MM.1S (cell line): ENCODE results near the gene DCAF17.
"Not testable (repeated sequence)": the region's sequence is repeated elsewhere in the genome, so short reads cannot be mapped to it uniquely, and the experiment has no call there.

Source experiments
- DNase-seq: peaks from one replicate; pipeline ENCODE4 v3.0.0-alpha.2; 2015
- H2AFZ ChIP-seq: fragments of 300-600 bp; sonication (generic); 2 replicates; pipeline ENCODE4 v1.6.0; 2016; ENCODE audit warnings: antibody characterized with exemption, low read length
- H3F3A ChIP-seq: fragments of 300-600 bp; sonication (generic); 2 replicates; pipeline ENCODE4 v1.6.1; 2016; ENCODE audit warnings: mild to moderate bottlenecking, antibody characterized with exemption, low read length, moderate library complexity, mixed read lengths; ENCODE audit not compliant: insufficient read depth
- H3K27ac ChIP-seq: fragments of 300-600 bp; sonication (generic); 2 replicates; pipeline ENCODE4 v1.5.1; 2016; ENCODE audit warnings: mild to moderate bottlenecking, low read length
- H3K27me3 ChIP-seq: fragments of 300-600 bp; sonication (generic); replicated peaks from 2 replicates; pipeline ENCODE4 v1.6.0; 2016; ENCODE audit warnings: low read length; ENCODE audit not compliant: insufficient read depth
- H3K36me3 ChIP-seq: fragments of 300-600 bp; sonication (generic); replicated peaks from 2 replicates; pipeline ENCODE4 v1.6.1; 2016; ENCODE audit warnings: mild to moderate bottlenecking, low read length, mixed read lengths; ENCODE audit not compliant: insufficient read depth
- H3K4me1 ChIP-seq: fragments of 300-600 bp; sonication (generic); 2 replicates; pipeline ENCODE4 v1.6.1; 2016; ENCODE audit warnings: low read length, mixed read lengths
- H3K4me2 ChIP-seq: fragments of 300-600 bp; sonication (generic); 2 replicates; pipeline ENCODE4 v1.6.0; 2016; ENCODE audit warnings: low read depth, low read length
- H3K4me3 ChIP-seq: fragments of 300-600 bp; sonication (generic); 2 replicates; pipeline ENCODE4 v1.5.1; 2016; ENCODE audit warnings: low read length, mixed read lengths
- H3K79me2 ChIP-seq: fragments of 300-600 bp; sonication (generic); 2 replicates; pipeline ENCODE4 v1.6.1; 2016; ENCODE audit warnings: mixed run types, low read length, mixed read lengths
- H3K9ac ChIP-seq: fragments of 300-600 bp; sonication (generic); 2 replicates; pipeline ENCODE4 v1.6.1; 2016; ENCODE audit warnings: low read length, mixed read lengths
- H3K9me2 ChIP-seq: fragments of 300-600 bp; sonication (generic); replicated peaks from 2 replicates; pipeline ENCODE4 v1.6.1; 2016; ENCODE audit warnings: mild to moderate bottlenecking, low read length, mixed read lengths; ENCODE audit not compliant: insufficient read depth
- H3K9me3 ChIP-seq: fragments of 300-600 bp; sonication (generic); replicated peaks from 2 replicates; pipeline ENCODE4 v1.6.1; 2016; ENCODE audit warnings: mild to moderate bottlenecking, low read length, mixed read lengths; ENCODE audit not compliant: insufficient read depth
- H4K20me1 ChIP-seq: fragments of 300-600 bp; sonication (generic); 2 replicates; pipeline ENCODE4 v1.6.1; 2016; ENCODE audit warnings: mild to moderate bottlenecking, low read length, moderate library complexity, mixed read lengths; ENCODE audit not compliant: insufficient read depth
- CTCF ChIP-seq: fragments of 300-600 bp; sonication (generic); IDR thresholded peaks from 2 replicates; pipeline ENCODE4 v1.5.1; 2016; ENCODE audit warnings: antibody characterized with exemption, low read length, mixed read lengths
- EZH2 ChIP-seq: fragments of 300-600 bp; sonication (generic); optimal IDR thresholded peaks from 2 replicates; pipeline ENCODE3; 2017; ENCODE audit warnings: low read depth, mild to moderate bottlenecking, antibody characterized with exemption, low read length, mixed read lengths
- EZH2phosphoT487 ChIP-seq: fragments of 300-600 bp; sonication (generic); IDR thresholded peaks from 2 replicates; pipeline ENCODE4 v1.6.1; 2018; ENCODE audit warnings: antibody characterized with exemption, low read length

Gene DCAF17

GRCh38 chr2:171490577-171490976 is 56.6 kb downstream of the DCAF17 start:
- no peaks in the 10 kb centered on the region for H4K20me1 ChIP-seq
- no peaks in the 10 kb centered on the region for H3K36me3 ChIP-seq
- H3K4me2 ChIP-seq: no peak overlapping the region
- no peaks in the 10 kb centered on the region for H3K4me1 ChIP-seq
- DNase-seq: no peak
- no peak overlapping the region for H3K9ac ChIP-seq
- no peak for TF ChIP-seq EZH2phosphoT487
- no peak for TF ChIP-seq CTCF
- no peak for TF ChIP-seq EZH2
- no peak overlapping the region for H3K27ac ChIP-seq
- H3K27me3 ChIP-seq: no peaks in the 10 kb centered on the region
- H3F3A ChIP-seq: no peaks in the 10 kb centered on the region
- no peaks in the 10 kb centered on the region for H3K79me2 ChIP-seq
- no peaks in the 10 kb centered on the region for H3K9me2 ChIP-seq
- no peak overlapping the region for H3K4me3 ChIP-seq
- no peaks in the 10 kb centered on the region for H3K9me3 ChIP-seq
- H2AFZ ChIP-seq: no peak overlapping the region

- no peaks in the 10 kb centered on the region for H3F3A ChIP-seq
- DNase-seq: no peak
- no peaks in the 10 kb centered on the region for H3K9me3 ChIP-seq
- H3K9ac ChIP-seq: no peak overlapping the region
- H3K27ac ChIP-seq: no peak overlapping the region
- no peak overlapping the region for H3K4me2 ChIP-seq
- H4K20me1 ChIP-seq: no peaks in the 10 kb centered on the region
- TF ChIP-seq EZH2phosphoT487 (no peak), EZH2 (no peak), CTCF (no peak)
- no peaks in the 10 kb centered on the region for H3K79me2 ChIP-seq
- H2AFZ ChIP-seq: no peak overlapping the region
- H3K36me3 ChIP-seq: no peaks in the 10 kb centered on the region
- H3K4me1 ChIP-seq: no peaks in the 10 kb centered on the region
- H3K27me3 ChIP-seq: no peaks in the 10 kb centered on the region
- no peaks in the 10 kb centered on the region for H3K9me2 ChIP-seq
- H3K4me3 ChIP-seq: no peak overlapping the region
These were observed 57.3 kb downstream of the DCAF17 start for GRCh38 chr2:171491292-171491691.

GRCh38 chr2:171492664-171493063 is 58.6 kb downstream of the DCAF17 start:
- TF ChIP-seq EZH2 (no peak), CTCF (no peak), EZH2phosphoT487 (no peak)
- no peak for DNase-seq
- Histone ChIP-seq H3K4me3 (no peak overlapping the region), H3K9me2 (no peaks in the 10 kb centered on the region), H3K4me1 (no peaks in the 10 kb centered on the region), H3K27ac (no peak overlapping the region), H3K4me2 (no peak overlapping the region), H3F3A (no peaks in the 10 kb centered on the region), H3K36me3 (no peaks in the 10 kb centered on the region), H3K79me2 (no peaks in the 10 kb centered on the region), H3K9ac (no peak overlapping the region), H3K27me3 (no peaks in the 10 kb centered on the region), H4K20me1 (no peaks in the 10 kb centered on the region), H2AFZ (no peak overlapping the region), H3K9me3 (no peaks in the 10 kb centered on the region)

- H2AFZ ChIP-seq, H4K20me1 ChIP-seq, H3K27me3 ChIP-seq, H3F3A ChIP-seq, H3K4me2 ChIP-seq, H3K4me1 ChIP-seq, H3K27ac ChIP-seq, H3K9me3 ChIP-seq, H3K9me2 ChIP-seq, H3K9ac ChIP-seq, H3K4me3 ChIP-seq, DNase-seq, H3K79me2 ChIP-seq, H3K36me3 ChIP-seq: not testable (repeated sequence)
These were observed 63.6 kb downstream of the DCAF17 start for GRCh38 chr2:171497664-171498063.
